GM23338 (cell line): ENCODE data around the gene PJA1. TPM values are rescaled to one million over a fixed set of nuclear protein-coding genes. Genes with fewer than 3 reads are reported as not detected.

ENCODE experiments used
- ATAC-seq: fragments of 200-7000 bp; cut with Tn5 transposase; 3 replicates; pipeline ENCODE4 v1.9.1; 2020
- DNase-seq: peaks from one replicate; pipeline ENCODE4 v3.0.0-alpha.2; 2015; ENCODE audit warnings: low spot score
- H2AFZ ChIP-seq: fragments of 200-600 bp; sonication (generic); 2 replicates; pipeline ENCODE4 v1.8.0; 2016; ENCODE audit warnings: antibody characterized with exemption, mild to moderate bottlenecking, moderate library complexity
- H3F3A ChIP-seq: fragments of 200-600 bp; sonication (generic); replicated peaks from 2 replicates; pipeline ENCODE4 v1.8.0; 2017; ENCODE audit warnings: antibody characterized with exemption, mixed run types, low read depth
- H3K27ac ChIP-seq: fragments of 200-600 bp; sonication (generic); 2 replicates; pipeline ENCODE4 v1.6.1; 2016; ENCODE audit warnings: low read depth
- H3K27me3 ChIP-seq: fragments of 200-600 bp; sonication (generic); 2 replicates; pipeline ENCODE4 v1.8.0; 2016; ENCODE audit warnings: mild to moderate bottlenecking, mixed run types, moderate library complexity; ENCODE audit not compliant: insufficient read depth
- H3K36me3 ChIP-seq: fragments of 200-600 bp; sonication (generic); 2 replicates; pipeline ENCODE4 v1.8.0; 2016; ENCODE audit warnings: mild to moderate bottlenecking; ENCODE audit not compliant: insufficient read depth
- H3K4me1 ChIP-seq: fragments of 200-600 bp; sonication (generic); 2 replicates; pipeline ENCODE4 v1.8.0; 2016; ENCODE audit warnings: mild to moderate bottlenecking, moderate library complexity; ENCODE audit not compliant: insufficient read depth
- H3K4me2 ChIP-seq: fragments of 200-600 bp; sonication (generic); 2 replicates; pipeline ENCODE4 v1.7.1; 2017; ENCODE audit warnings: mixed run types
- H3K4me3 ChIP-seq: fragments of 200-600 bp; sonication (generic); 2 replicates; pipeline ENCODE4 v1.6.1; 2016; ENCODE audit warnings: mixed run types
- H3K79me2 ChIP-seq: fragments of 200-600 bp; sonication (generic); replicated peaks from 2 replicates; pipeline ENCODE4 v1.8.0; 2017; ENCODE audit warnings: mild to moderate bottlenecking; ENCODE audit not compliant: insufficient read depth
- H3K9me2 ChIP-seq: fragments of 200-600 bp; sonication (generic); 2 replicates; pipeline ENCODE4 v1.8.0; 2017; ENCODE audit not compliant: insufficient read depth
- H4K20me1 ChIP-seq: fragments of 200-600 bp; sonication (generic); replicated peaks from 2 replicates; pipeline ENCODE4 v1.8.0; 2017; ENCODE audit warnings: mild to moderate bottlenecking; ENCODE audit not compliant: insufficient read depth
- H3K27ac Mint-ChIP-seq: 2 replicates; pipeline ENCODE4 v1.8.0; 2020; ENCODE audit warnings: inconsistent platforms, mild to moderate bottlenecking, moderate library complexity, mixed read lengths
- H3K27me3 Mint-ChIP-seq: 3 replicates; pipeline ENCODE4 v1.8.0; 2022; ENCODE audit warnings: low read depth, mild to moderate bottlenecking, moderate library complexity, mixed read lengths, inconsistent platforms; ENCODE audit not compliant: insufficient read depth, poor library complexity
- H3K36me3 Mint-ChIP-seq: 3 replicates; pipeline ENCODE4 v1.8.0; 2021; ENCODE audit warnings: low read depth, mild to moderate bottlenecking, inconsistent platforms, moderate library complexity, mixed read lengths
- H3K4me1 Mint-ChIP-seq: 3 replicates; pipeline ENCODE4 v1.8.0; 2020; ENCODE audit warnings: mild to moderate bottlenecking, inconsistent platforms, mixed read lengths
- H3K4me3 Mint-ChIP-seq: 3 replicates; pipeline ENCODE4 v1.8.0; 2021; ENCODE audit warnings: moderate library complexity, mild to moderate bottlenecking, inconsistent platforms, mixed read lengths
- H3K9me3 Mint-ChIP-seq: 3 replicates; pipeline ENCODE4 v1.8.0; 2020; ENCODE audit warnings: moderate library complexity, mild to moderate bottlenecking, inconsistent platforms, mixed read lengths
- EZH2 ChIP-seq: fragments of 200-600 bp; sonication (generic); IDR thresholded peaks from one replicate; pipeline ENCODE4 v1.8.0; 2017; ENCODE audit warnings: antibody characterized with exemption, mild to moderate bottlenecking, low read depth; ENCODE audit not compliant: unreplicated experiment
- EZH2phosphoT487 ChIP-seq: fragments of 200-600 bp; sonication (generic); IDR thresholded peaks from one replicate; pipeline ENCODE4 v1.8.1; 2018; ENCODE audit warnings: antibody characterized with exemption; ENCODE audit not compliant: unreplicated experiment
- JUNB ChIP-seq: IDR thresholded peaks from one replicate; pipeline ENCODE4 v1.6.1; 2016; ENCODE audit warnings: antibody characterized with exemption; ENCODE audit not compliant: unreplicated experiment
- NANOG ChIP-seq: IDR thresholded peaks from 2 replicates; pipeline ENCODE4 v1.6.1; 2016; ENCODE audit warnings: antibody characterized with exemption, borderline replicate concordance
- STAT1 ChIP-seq: IDR thresholded peaks from one replicate; pipeline ENCODE4 v1.6.1; 2016; ENCODE audit warnings: antibody characterized with exemption; ENCODE audit not compliant: unreplicated experiment
- ZNF114 ChIP-seq: fragments of 250-450 bp; sonication (Bioruptor Pico); IDR thresholded peaks from 2 replicates; pipeline ENCODE4 v1.5.0; 2020; ENCODE audit warnings: mild to moderate bottlenecking, moderate library complexity
- ZNF331 ChIP-seq: fragments of 250-450 bp; sonication (Bioruptor Pico); IDR thresholded peaks from 2 replicates; pipeline ENCODE4 v1.5.0; 2020; ENCODE audit warnings: low read depth, mild to moderate bottlenecking, moderate library complexity
- polyA plus RNA-seq: library from polyadenylated mRNA; unstranded; fragments of >200 nt; fragmentation: Nextera tagmentation; extraction: Ambion mirVana; gene quantifications from 2 replicates; pipeline ENCODE4 v1.2.1, GENCODE V29; 2016
- total RNA-seq: library from RNA; depleted of rRNA; stranded (reverse); fragments of >200 nt; shearing (Covaris generic); gene quantifications from 2 replicates; pipeline ENCODE4 v1.2.3, GENCODE V29; 2014
- TF ChIP-seq, protein P1 (sequence below): IDR thresholded peaks from 2 replicates; pipeline ENCODE4 v1.6.1; 2016; ENCODE audit warnings: antibody characterized with exemption
- TF ChIP-seq, protein P2 (sequence below), 2 experiments: fragments of 200-600 bp in 1 of 2; sonication (generic) in 1 of 2; conservative IDR thresholded peaks; 2 replicates each; pipeline versions ENCODE4 v1.5.1 to v1.6.1; 2016 to 2017; ENCODE audit warnings: antibody characterized with exemption in 2 of 2, low read depth in 2 of 2, mild to moderate bottlenecking in 2 of 2, moderate library complexity in 1 of 2
- TF ChIP-seq, protein P3 (sequence below): IDR thresholded peaks from one replicate; pipeline ENCODE4 v1.6.1; 2018; ENCODE audit warnings: antibody characterized with exemption; ENCODE audit not compliant: unreplicated experiment

Gene PJA1
- total and polyA plus RNA-seq, 2 experiments from 2014 or later: 25.2 to 31.3 TPM

GRCh38 chrX:69127466-69127865 lies 37.8 kb downstream of the PJA1 start (continued):
- TF ChIP-seq ZNF114 (CRISPR knock-in tag) (no peak), JUNB (no peak)

DNA sequence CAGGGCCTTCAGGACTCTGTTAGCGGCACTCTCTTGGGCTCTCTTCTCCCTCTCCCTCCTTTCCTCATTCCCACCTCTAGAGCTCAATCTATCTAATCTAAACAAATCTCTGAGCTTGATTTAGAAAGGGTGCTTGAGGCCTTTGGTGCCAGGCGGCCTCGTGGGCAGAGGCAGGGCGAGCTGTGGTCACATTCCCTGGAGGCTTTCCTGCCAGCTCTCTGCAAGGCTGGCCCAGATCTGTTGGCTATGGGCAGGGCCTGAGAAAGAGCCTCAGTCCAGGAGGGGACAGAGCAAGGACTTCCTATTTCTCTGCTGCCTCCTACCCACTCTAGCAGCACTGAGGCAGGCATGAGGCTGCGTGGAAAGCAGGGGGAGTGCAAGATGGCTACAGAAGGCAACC lies 38.6 kb downstream of the PJA1 start:
- H3K4me1 Mint-ChIP-seq: peaks cover 13% of the 10 kb centered on the region
- H3K27me3 ChIP-seq: peaks cover 30% of the 10 kb centered on the region
- no peaks in the 10 kb centered on the region for H3K36me3 ChIP-seq
- H3K4me1 ChIP-seq: 0 out of 2 replicates have a peak, but pooled peaks cover 2% of the 10 kb centered on the region
- no peak for DNase-seq
- no peak overlapping the region for H3K4me3 Mint-ChIP-seq
- no peaks in the 10 kb centered on the region for H3K79me2 ChIP-seq
- H3K36me3 Mint-ChIP-seq: no peaks in the 10 kb centered on the region; the same call in 2 of the 3 replicates
- no peaks in the 10 kb centered on the region for H4K20me1 ChIP-seq
- TF ChIP-seq, protein P1, sequence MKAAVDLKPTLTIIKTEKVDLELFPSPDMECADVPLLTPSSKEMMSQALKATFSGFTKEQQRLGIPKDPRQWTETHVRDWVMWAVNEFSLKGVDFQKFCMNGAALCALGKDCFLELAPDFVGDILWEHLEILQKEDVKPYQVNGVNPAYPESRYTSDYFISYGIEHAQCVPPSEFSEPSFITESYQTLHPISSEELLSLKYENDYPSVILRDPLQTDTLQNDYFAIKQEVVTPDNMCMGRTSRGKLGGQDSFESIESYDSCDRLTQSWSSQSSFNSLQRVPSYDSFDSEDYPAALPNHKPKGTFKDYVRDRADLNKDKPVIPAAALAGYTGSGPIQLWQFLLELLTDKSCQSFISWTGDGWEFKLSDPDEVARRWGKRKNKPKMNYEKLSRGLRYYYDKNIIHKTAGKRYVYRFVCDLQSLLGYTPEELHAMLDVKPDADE: no peak
- no peak for TF ChIP-seq STAT1
- no peak overlapping the region for H3K4me3 ChIP-seq
- no peak for ATAC-seq
- H3K9me3 Mint-ChIP-seq: no peaks in the 10 kb centered on the region
- no peak overlapping the region for H3K4me2 ChIP-seq
- no peaks in the 10 kb centered on the region for H3F3A ChIP-seq
- no peaks in the 10 kb centered on the region for H3K9me2 ChIP-seq
- H3K27me3 Mint-ChIP-seq: peaks cover 10% of the 10 kb centered on the region
- H2AFZ ChIP-seq: no peak overlapping the region
- H3K27ac Mint-ChIP-seq: no peak overlapping the region
- H3K27ac ChIP-seq: no peak overlapping the region

- no peaks in the 10 kb centered on the region for H3K4me1 ChIP-seq
- peaks cover 4% of the 10 kb centered on the region; the same call in 2 of the 3 replicates for H3K4me1 Mint-ChIP-seq
- ATAC-seq (no peak), DNase-seq (no peak)
- no peaks in the 10 kb centered on the region for H3K79me2 ChIP-seq
- H4K20me1 ChIP-seq: no peaks in the 10 kb centered on the region
- no peaks in the 10 kb centered on the region for H3K9me3 Mint-ChIP-seq
- peaks cover 11% of the 10 kb centered on the region for H3K27me3 Mint-ChIP-seq
- no peak overlapping the region for H3K4me3 Mint-ChIP-seq
- H3F3A ChIP-seq: no peaks in the 10 kb centered on the region
- no peak overlapping the region for H3K27ac Mint-ChIP-seq
- no peak overlapping the region for H3K27ac ChIP-seq
- no peak overlapping the region for H2AFZ ChIP-seq
- H3K4me2 ChIP-seq: no peak overlapping the region
- no peak overlapping the region for H3K4me3 ChIP-seq
- H3K9me2 ChIP-seq: no peaks in the 10 kb centered on the region
- H3K36me3 ChIP-seq: no peaks in the 10 kb centered on the region
- peaks cover 27% of the 10 kb centered on the region for H3K27me3 ChIP-seq
- no peaks in the 10 kb centered on the region; the same call in 2 of the 3 replicates for H3K36me3 Mint-ChIP-seq
- no peak for TF ChIP-seq STAT1
- TF ChIP-seq ZNF114 (CRISPR knock-in tag): no peak
- no peak for TF ChIP-seq NANOG
- TF ChIP-seq, protein P2, sequence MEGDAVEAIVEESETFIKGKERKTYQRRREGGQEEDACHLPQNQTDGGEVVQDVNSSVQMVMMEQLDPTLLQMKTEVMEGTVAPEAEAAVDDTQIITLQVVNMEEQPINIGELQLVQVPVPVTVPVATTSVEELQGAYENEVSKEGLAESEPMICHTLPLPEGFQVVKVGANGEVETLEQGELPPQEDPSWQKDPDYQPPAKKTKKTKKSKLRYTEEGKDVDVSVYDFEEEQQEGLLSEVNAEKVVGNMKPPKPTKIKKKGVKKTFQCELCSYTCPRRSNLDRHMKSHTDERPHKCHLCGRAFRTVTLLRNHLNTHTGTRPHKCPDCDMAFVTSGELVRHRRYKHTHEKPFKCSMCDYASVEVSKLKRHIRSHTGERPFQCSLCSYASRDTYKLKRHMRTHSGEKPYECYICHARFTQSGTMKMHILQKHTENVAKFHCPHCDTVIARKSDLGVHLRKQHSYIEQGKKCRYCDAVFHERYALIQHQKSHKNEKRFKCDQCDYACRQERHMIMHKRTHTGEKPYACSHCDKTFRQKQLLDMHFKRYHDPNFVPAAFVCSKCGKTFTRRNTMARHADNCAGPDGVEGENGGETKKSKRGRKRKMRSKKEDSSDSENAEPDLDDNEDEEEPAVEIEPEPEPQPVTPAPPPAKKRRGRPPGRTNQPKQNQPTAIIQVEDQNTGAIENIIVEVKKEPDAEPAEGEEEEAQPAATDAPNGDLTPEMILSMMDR (conservative IDR thresholded peaks at IDR 0.05; ENCODE audit: low read depth in 2 of 2): no peak
- no peak for TF ChIP-seq EZH2
- no peak for TF ChIP-seq JUNB
- TF ChIP-seq EZH2phosphoT487: no peak
- TF ChIP-seq, protein P3, sequence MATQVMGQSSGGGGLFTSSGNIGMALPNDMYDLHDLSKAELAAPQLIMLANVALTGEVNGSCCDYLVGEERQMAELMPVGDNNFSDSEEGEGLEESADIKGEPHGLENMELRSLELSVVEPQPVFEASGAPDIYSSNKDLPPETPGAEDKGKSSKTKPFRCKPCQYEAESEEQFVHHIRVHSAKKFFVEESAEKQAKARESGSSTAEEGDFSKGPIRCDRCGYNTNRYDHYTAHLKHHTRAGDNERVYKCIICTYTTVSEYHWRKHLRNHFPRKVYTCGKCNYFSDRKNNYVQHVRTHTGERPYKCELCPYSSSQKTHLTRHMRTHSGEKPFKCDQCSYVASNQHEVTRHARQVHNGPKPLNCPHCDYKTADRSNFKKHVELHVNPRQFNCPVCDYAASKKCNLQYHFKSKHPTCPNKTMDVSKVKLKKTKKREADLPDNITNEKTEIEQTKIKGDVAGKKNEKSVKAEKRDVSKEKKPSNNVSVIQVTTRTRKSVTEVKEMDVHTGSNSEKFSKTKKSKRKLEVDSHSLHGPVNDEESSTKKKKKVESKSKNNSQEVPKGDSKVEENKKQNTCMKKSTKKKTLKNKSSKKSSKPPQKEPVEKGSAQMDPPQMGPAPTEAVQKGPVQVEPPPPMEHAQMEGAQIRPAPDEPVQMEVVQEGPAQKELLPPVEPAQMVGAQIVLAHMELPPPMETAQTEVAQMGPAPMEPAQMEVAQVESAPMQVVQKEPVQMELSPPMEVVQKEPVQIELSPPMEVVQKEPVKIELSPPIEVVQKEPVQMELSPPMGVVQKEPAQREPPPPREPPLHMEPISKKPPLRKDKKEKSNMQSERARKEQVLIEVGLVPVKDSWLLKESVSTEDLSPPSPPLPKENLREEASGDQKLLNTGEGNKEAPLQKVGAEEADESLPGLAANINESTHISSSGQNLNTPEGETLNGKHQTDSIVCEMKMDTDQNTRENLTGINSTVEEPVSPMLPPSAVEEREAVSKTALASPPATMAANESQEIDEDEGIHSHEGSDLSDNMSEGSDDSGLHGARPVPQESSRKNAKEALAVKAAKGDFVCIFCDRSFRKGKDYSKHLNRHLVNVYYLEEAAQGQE: no peak
- TF ChIP-seq, protein P1: no peak
- TF ChIP-seq ZNF331 (CRISPR knock-in tag): no peak
Measured at GRCh38 chrX:69125094-69125493, 40.2 kb downstream of the PJA1 start.
